Right lobe of liver (tissue), 4 donors: ENCODE data around the gene MYOC.

Experiments used
- POLR2A ChIP-seq: fragments of 450-650 bp; IDR thresholded peaks from one replicate; pipeline ENCODE4 v1.6.1; 2017; ENCODE audit warnings: antibody characterized with exemption, mild to moderate bottlenecking
- TF ChIP-seq, protein P1 (sequence below), 4 donors: fragments of 200-600 bp in 3 of 4; fragments of 450-650 bp in 1 of 4; IDR thresholded peaks; one replicate each; pipeline versions ENCODE4 v1.5.1 to v1.8.0; 2016 to 2022; ENCODE audit warnings: antibody characterized with exemption in 4 of 4, mild to moderate bottlenecking in 2 of 4
- donor health status: DM: no; HTN: no; CAD: no.
- donor health status: DM: no; HTN: no; CAD: no.
- donor health status: DM: no; HTN: yes; CAD: no.

GRCh38 chr1:171611306-171611705, 41.2 kb downstream of the MYOC start:
- TF ChIP-seq, protein P1, sequence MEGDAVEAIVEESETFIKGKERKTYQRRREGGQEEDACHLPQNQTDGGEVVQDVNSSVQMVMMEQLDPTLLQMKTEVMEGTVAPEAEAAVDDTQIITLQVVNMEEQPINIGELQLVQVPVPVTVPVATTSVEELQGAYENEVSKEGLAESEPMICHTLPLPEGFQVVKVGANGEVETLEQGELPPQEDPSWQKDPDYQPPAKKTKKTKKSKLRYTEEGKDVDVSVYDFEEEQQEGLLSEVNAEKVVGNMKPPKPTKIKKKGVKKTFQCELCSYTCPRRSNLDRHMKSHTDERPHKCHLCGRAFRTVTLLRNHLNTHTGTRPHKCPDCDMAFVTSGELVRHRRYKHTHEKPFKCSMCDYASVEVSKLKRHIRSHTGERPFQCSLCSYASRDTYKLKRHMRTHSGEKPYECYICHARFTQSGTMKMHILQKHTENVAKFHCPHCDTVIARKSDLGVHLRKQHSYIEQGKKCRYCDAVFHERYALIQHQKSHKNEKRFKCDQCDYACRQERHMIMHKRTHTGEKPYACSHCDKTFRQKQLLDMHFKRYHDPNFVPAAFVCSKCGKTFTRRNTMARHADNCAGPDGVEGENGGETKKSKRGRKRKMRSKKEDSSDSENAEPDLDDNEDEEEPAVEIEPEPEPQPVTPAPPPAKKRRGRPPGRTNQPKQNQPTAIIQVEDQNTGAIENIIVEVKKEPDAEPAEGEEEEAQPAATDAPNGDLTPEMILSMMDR (IDR thresholded peaks at IDR 0.05), result no peak
- TF ChIP-seq POLR2A, result no peak
